Measurements from ENCODE around the gene REC114.
"Not testable (repeated sequence)": the region's sequence is repeated elsewhere in the genome, so short reads cannot be mapped to it uniquely, and the experiment has no call there.

REC114 gene

GRCh38 chr15:73483053-73483452 lies 40.1 kb downstream of the REC114 start:
- no peak overlapping the region for H3K4me3 ChIP-seq (ENCODE audit: low read depth, low read length)
- no peak for TF ChIP-seq CTCF (IDR thresholded peaks at IDR 0.05; ENCODE audit: low read depth, low read length)

GRCh38 chr15:73485372-73485771 lies 42.4 kb downstream of the REC114 start:
- H3K4me3 ChIP-seq (ENCODE audit: low read depth, low read length), result no peak overlapping the region
- no peak for TF ChIP-seq CTCF (IDR thresholded peaks at IDR 0.05; ENCODE audit: low read depth, low read length)

- H3K4me3 ChIP-seq (ENCODE audit: low read depth, low read length), result not testable (repeated sequence)
Observed at GRCh38 chr15:73485885-73486284, 42.9 kb downstream of the REC114 start.

- H3K4me3 ChIP-seq (ENCODE audit: low read depth, low read length), result no peak overlapping the region
- no peak for TF ChIP-seq CTCF (IDR thresholded peaks at IDR 0.05; ENCODE audit: low read depth, low read length)
Observed at GRCh38 chr15:73488698-73489097, 45.7 kb downstream of the REC114 start.

GRCh38 chr15:73493922-73494321 lies 51.0 kb downstream of the REC114 start:
- TF ChIP-seq CTCF (IDR thresholded peaks at IDR 0.05; ENCODE audit: low read depth, low read length), result no peak
- H3K4me3 ChIP-seq (ENCODE audit: low read depth, low read length), result no peak overlapping the region

- no peak overlapping the region for H3K4me3 ChIP-seq (ENCODE audit: low read depth, low read length)
- TF ChIP-seq CTCF (IDR thresholded peaks at IDR 0.05; ENCODE audit: low read depth, low read length), result no peak
Observed at GRCh38 chr15:73495181-73495580, 52.2 kb downstream of the REC114 start.

- no peak for TF ChIP-seq CTCF (IDR thresholded peaks at IDR 0.05; ENCODE audit: low read depth, low read length)
- H3K4me3 ChIP-seq (ENCODE audit: low read depth, low read length), result no peak overlapping the region
Observed at GRCh38 chr15:73500696-73501095, 57.7 kb downstream of the REC114 start.

GRCh38 chr15:73504885-73505284 lies 61.9 kb downstream of the REC114 start:
- H3K4me3 ChIP-seq (ENCODE audit: low read depth, low read length), result no peak overlapping the region
- no peak for TF ChIP-seq CTCF (IDR thresholded peaks at IDR 0.05; ENCODE audit: low read depth, low read length)
